GM12878 (cell line): ENCODE measurements around the gene ADCY2. TPM values are rescaled to one million over a fixed set of nuclear protein-coding genes. Genes with fewer than 3 reads are reported as not detected.

Experiments
- ATAC-seq: fragments of 200-7000 bp; cut with Tn5 transposase; 3 replicates; pipeline ENCODE4 v1.9.1; 2020; ENCODE audit warnings: mild to moderate bottlenecking, moderate library complexity
- BruUV-seq: library from RNA; stranded (reverse); fragments of 400-500 nt; replicated peaks from 2 replicates; lab custom pipeline; 2021; lab: Mats Ljungman, UMichigan
- CTCF ChIA-PET: fragments of 300-600 bp; sonication (Branson Sonifier 250); formaldehyde crosslinking; extraction: SDS; loops from one replicate; lab custom pipeline; 2021; ENCODE audit warnings: inconsistent platforms; lab: Yijun Ruan, JAX
- POLR2A ChIA-PET: fragments of 350-600 bp; formaldehyde crosslinking; extraction: SDS; loops from one replicate; lab custom pipeline; 2021; ENCODE audit warnings: inconsistent platforms; lab: Charles Lee
- RAD21 ChIA-PET: fragments of 300-600 bp; sonication (Branson Sonifier 250); formaldehyde crosslinking; loops from one replicate; lab custom pipeline; 2023; ENCODE audit warnings: antibody characterized with exemption; ENCODE audit not compliant: unreplicated experiment; lab: Charles Lee
- SMC1A ChIA-PET: fragments of 300-600 bp; sonication (Branson Sonifier 250); formaldehyde crosslinking; loops from one replicate; lab custom pipeline; 2023; ENCODE audit not compliant: unreplicated experiment, uncharacterized antibody; lab: Charles Lee
- DNase-seq: peaks from one replicate; pipeline ENCODE4 v3.0.0-alpha.2; 2011; ENCODE audit warnings: low read depth, low spot score
- FAIRE-seq: peaks from 3 replicates; lab custom pipeline; 2011; peaks lifted over from hg19 to GRCh38; lab: Jason Lieb, UNC
- H2AFZ ChIP-seq: 2 replicates; pipeline ENCODE4 v1.6.0; 2011; ENCODE audit warnings: low read depth, low read length, control low read depth; ENCODE audit not compliant: control insufficient read depth
- H3K27ac ChIP-seq: 2 replicates; pipeline ENCODE4 v1.5.1; 2011; ENCODE audit warnings: control low read depth; ENCODE audit not compliant: control insufficient read depth, insufficient read depth
- H3K27me3 ChIP-seq, 2 experiments: replicated peaks in 1 of 2; 2 replicates each; pipeline versions ENCODE4 v1.6.0 to v1.6.1; 2011; ENCODE audit warnings: low read length in 1 of 2; ENCODE audit not compliant: control insufficient read depth in 2 of 2, insufficient read depth in 2 of 2
- H3K36me3 ChIP-seq, 2 experiments: 2 replicates each; pipeline ENCODE4 v1.5.1; 2011; ENCODE audit warnings: low read length in 1 of 2; ENCODE audit not compliant: control insufficient read depth in 2 of 2, insufficient read depth in 2 of 2
- H3K4me1 ChIP-seq: 2 replicates; pipeline ENCODE4 v1.6.1; 2011; ENCODE audit warnings: mild to moderate bottlenecking, low read length, moderate library complexity, mixed read lengths; ENCODE audit not compliant: control insufficient read depth, insufficient read depth
- H3K4me2 ChIP-seq: 2 replicates; pipeline ENCODE4 v1.6.0; 2011; ENCODE audit warnings: control low read depth; ENCODE audit not compliant: control insufficient read depth, insufficient read depth
- H3K4me3 ChIP-seq: fragments of 200-600 bp; sonication (generic); 2 replicates; pipeline ENCODE4 v1.5.1; 2016
- H3K79me2 ChIP-seq: 2 replicates; pipeline ENCODE4 v1.6.0; 2011; ENCODE audit warnings: low read length; ENCODE audit not compliant: control insufficient read depth, insufficient read depth
- H3K9ac ChIP-seq: 2 replicates; pipeline ENCODE4 v1.8.0; 2011; ENCODE audit warnings: low read length, control low read depth, mixed read lengths; ENCODE audit not compliant: control insufficient read depth, insufficient read depth
- H3K9me3 ChIP-seq: replicated peaks from 3 replicates; pipeline ENCODE4 v1.5.1; 2011; ENCODE audit warnings: mild to moderate bottlenecking, low read length; ENCODE audit not compliant: control insufficient read depth, insufficient read depth
- H4K20me1 ChIP-seq: 2 replicates; pipeline ENCODE4 v1.6.0; 2011; ENCODE audit not compliant: control insufficient read depth, insufficient read depth
- BMI1 ChIP-seq: fragments of 450-650 bp; IDR thresholded peaks from 2 replicates; pipeline ENCODE4 v1.6.1; 2016; ENCODE audit warnings: mild to moderate bottlenecking, moderate library complexity, borderline replicate concordance
- CBX5 ChIP-seq: sonication (generic); IDR thresholded peaks from 2 replicates; pipeline ENCODE4 v1.6.1; 2016; ENCODE audit warnings: low read depth, moderate library complexity, mild to moderate bottlenecking, inconsistent platforms
- CHD2 ChIP-seq: IDR thresholded peaks from 2 replicates; pipeline ENCODE4 v1.6.1; 2011; ENCODE audit warnings: low read depth, low read length, improper control_type of control experiment, borderline replicate concordance
- EZH2 ChIP-seq: IDR thresholded peaks from 2 replicates; pipeline ENCODE4 v1.6.1; 2012; ENCODE audit warnings: low read depth, mild to moderate bottlenecking, control low read depth, inconsistent platforms, low read length, borderline replicate concordance; ENCODE audit not compliant: control insufficient read depth
- HDAC6 ChIP-seq: fragments of 200-600 bp; sonication (generic); IDR thresholded peaks from one replicate; pipeline ENCODE4 v1.8.0; 2017; ENCODE audit warnings: antibody characterized with exemption; ENCODE audit not compliant: unreplicated experiment
- MTA2 ChIP-seq: fragments of 450-650 bp; IDR thresholded peaks from 2 replicates; pipeline ENCODE4 v1.6.1; 2016; ENCODE audit warnings: low read depth, mild to moderate bottlenecking, moderate library complexity
- NFYA ChIP-seq: IDR thresholded peaks from 2 replicates; pipeline ENCODE4 v1.6.1; 2011; ENCODE audit warnings: low read depth, mild to moderate bottlenecking, low read length, improper control_type of control experiment, borderline replicate concordance
- SMAD5 ChIP-seq: IDR thresholded peaks from 2 replicates; pipeline ENCODE4 v1.6.1; 2016; ENCODE audit warnings: antibody characterized with exemption, low read depth
- SPI1 ChIP-seq: IDR thresholded peaks from 2 replicates; pipeline ENCODE4 v1.6.1; 2011; ENCODE audit warnings: low read depth, mild to moderate bottlenecking, low read length, moderate library complexity, borderline replicate concordance; ENCODE audit not compliant: insufficient read depth
- WRNIP1 ChIP-seq: IDR thresholded peaks from 2 replicates; pipeline ENCODE4 v1.6.1; 2011; ENCODE audit warnings: low read depth, low read length, improper control_type of control experiment, borderline replicate concordance
- ZNF207 ChIP-seq: fragments of 450-650 bp; IDR thresholded peaks from 2 replicates; pipeline ENCODE4 v1.6.1; 2014; ENCODE audit warnings: antibody characterized with exemption, mild to moderate bottlenecking, borderline replicate concordance
- ZNF384 ChIP-seq: IDR thresholded peaks from 2 replicates; pipeline ENCODE4 v1.6.1; 2012; ENCODE audit warnings: low read depth, mild to moderate bottlenecking, low read length, improper control_type of control experiment, borderline replicate concordance
- ZNF592 ChIP-seq: fragments of 450-650 bp; IDR thresholded peaks from 2 replicates; pipeline ENCODE4 v1.6.1; 2017; ENCODE audit warnings: mild to moderate bottlenecking, moderate library complexity
- ZSCAN29 ChIP-seq: fragments of 450-650 bp; IDR thresholded peaks from 2 replicates; pipeline ENCODE4 v1.6.1; 2017; ENCODE audit warnings: mild to moderate bottlenecking, moderate library complexity
- WGBS: methylation state at CpG from one replicate; pipeline ENCODE4 v1.1.6; 2016; ENCODE audit warnings: low lambda C conversion rate; ENCODE audit not compliant: insufficient replicate concordance, insufficient coverage; ENCODE audit errors: missing lambda C conversion rate; 5-methylcytosine and 5-hydroxymethylcytosine counted together
- in situ Hi-C: fragments of 300-500 bp; cut with MboI; formaldehyde crosslinking; loops from 9 replicates; pipeline ENCODE4 v1.14.3; 2018; ENCODE audit warnings: mixed read lengths
- intact Hi-C: fragments of 100-400 bp; cut with micrococcal nuclease; formaldehyde crosslinking; loops from one replicate; pipeline ENCODE4 v1.14.2; 2022; ENCODE audit not compliant: unreplicated experiment
- polyA plus RNA-seq, 11 experiments: library from polyadenylated mRNA; depleted of rRNA in 4 of 11; unstranded in 6 of 11; stranded (reverse) in 5 of 11; fragments of >200 nt; fragmentation: Nextera tagmentation in 4 of 11; fragmentation: Illumina TruSeq in 1 of 11; extraction: Ambion mirVana in 4 of 11; extraction: Trizol in 1 of 11; gene quantifications; 1 replicate in 1 of 11; 2 replicates in 10 of 11; pipeline versions ENCODE4 v1.2.1 to v1.2.3, GENCODE V29; 2011 to 2016; ENCODE audit warnings: inconsistent platforms in 2 of 11, missing spikeins in 2 of 11, low read depth in 1 of 11
- total RNA-seq, 4 experiments: library from RNA; depleted of rRNA in 3 of 4; stranded (reverse); fragments of >200 nt in 3 of 4; fragmentation: Illumina TruSeq in 1 of 4; extraction: Trizol in 1 of 4; gene quantifications; 2 replicates each; pipeline versions ENCODE4 v1.2.1 to v1.2.3, GENCODE V29; 2013 to 2021

ADCY2 gene
- total and polyA plus RNA-seq, 10 of the 15 experiments (the other 5 are each of a cell fraction or from before 2014, with no cell fraction given): 0.07 to 0.26 TPM; not detected in 8

GRCh38 chr5:7372399-7372798 is 23.5 kb upstream of the ADCY2 start:
- ChIA-PET POLR2A (no interaction called here), CTCF (no interaction called here), SMC1A (no interaction called here), RAD21 (no interaction called here)
- FAIRE-seq (no peak), DNase-seq (no peak), ATAC-seq (no peak)
- no peaks in the 10 kb centered on the region for H3K79me2 ChIP-seq
- no peak overlapping the region for H3K4me3 ChIP-seq
- no peak overlapping the region for H3K9ac ChIP-seq
- no peak for TF ChIP-seq SPI1
- TF ChIP-seq BMI1: no peak
- no peak for TF ChIP-seq ZSCAN29
- no peak for TF ChIP-seq HDAC6
- no peak for TF ChIP-seq MTA2
- TF ChIP-seq WRNIP1: no peak
- TF ChIP-seq SMAD5: no peak
- TF ChIP-seq ZNF384: no peak
- no peak for TF ChIP-seq CHD2
- TF ChIP-seq CBX5: no peak
- TF ChIP-seq NFYA: no peak
- TF ChIP-seq ZNF592: no peak
- TF ChIP-seq EZH2: no peak
- no peak for TF ChIP-seq ZNF207
- H3K4me2 ChIP-seq: no peak overlapping the region
- no peak overlapping the region for H3K27ac ChIP-seq
- H2AFZ ChIP-seq: no peak overlapping the region
- H3K4me1 ChIP-seq: no peaks in the 10 kb centered on the region
- no peaks in the 10 kb centered on the region for H3K9me3 ChIP-seq
- H3K27me3 ChIP-seq: no peaks in the 10 kb centered on the region
- no peaks in the 10 kb centered on the region for H4K20me1 ChIP-seq
- no peaks in the 10 kb centered on the region for H3K36me3 ChIP-seq
- intact Hi-C loops: no loop called here
- no TSS peak for BruUV-seq
- in situ Hi-C loops: no loop called here
- no CpG with 5 or more reads among the region's 1 CpG for WGBS
